Vagina (tissue), 2 donors: ENCODE results near the gene COQ8A.

Experiments used
- CTCF ChIP-seq, 3 experiments: fragments of 450-650 bp in 2 of 3; fragments of 200-600 bp in 1 of 3; sonication (generic) in 1 of 3; IDR thresholded peaks; one replicate each; pipeline ENCODE4 v1.5.1; 2017 to 2019; ENCODE audit warnings: antibody characterized with exemption in 3 of 3, mild to moderate bottlenecking in 2 of 3, moderate library complexity in 2 of 3
- POLR2A ChIP-seq, 2 donors: fragments of 450-650 bp; IDR thresholded peaks; one replicate each; pipeline ENCODE4 v1.6.1; 2017; ENCODE audit warnings: antibody characterized with exemption in 2 of 2, mild to moderate bottlenecking in 2 of 2, moderate library complexity in 2 of 2
- POLR2AphosphoS5 ChIP-seq, 2 donors: sonication (generic); formaldehyde crosslinking; IDR thresholded peaks; one replicate each; pipeline ENCODE4 v1.9.0; 2017; ENCODE audit warnings: antibody characterized with exemption in 2 of 2, mild to moderate bottlenecking in 2 of 2, low read depth in 1 of 2; ENCODE audit not compliant: insufficient read depth in 1 of 2

- TF ChIP-seq CTCF (IDR thresholded peaks at IDR 0.05) = no peak
- no peak for TF ChIP-seq POLR2AphosphoS5 (IDR thresholded peaks at IDR 0.05; ENCODE audit: insufficient read depth in 1 of 2, low read depth in 1 of 2)
- no peak for TF ChIP-seq POLR2A (IDR thresholded peaks at IDR 0.05)
Observed at GRCh38 chr1:226964068-226964425, 24.0 kb downstream of the COQ8A start.
